Stomach (tissue), 4 donors: ENCODE data around the gene ASS1.

Source experiments
- CTCF ChIP-seq, 7 experiments: fragments of 450-650 bp in 4 of 7; fragments of 200-600 bp in 3 of 7; sonication (generic) in 3 of 7; IDR thresholded peaks; one replicate each; pipeline ENCODE4 v1.5.1; 2016 to 2019; ENCODE audit warnings: antibody characterized with exemption in 7 of 7, control low read depth in 2 of 7, mild to moderate bottlenecking in 1 of 7
- EP300 ChIP-seq: sonication (generic); formaldehyde crosslinking; IDR thresholded peaks from one replicate; pipeline ENCODE4 v1.6.1; 2017; ENCODE audit warnings: antibody characterized with exemption
- POLR2A ChIP-seq, 4 donors: fragments of 450-650 bp; IDR thresholded peaks; one replicate each; pipeline ENCODE4 v1.6.1; 2016; ENCODE audit warnings: antibody characterized with exemption in 4 of 4, control low read depth in 2 of 4, mild to moderate bottlenecking in 1 of 4, moderate library complexity in 1 of 4
- POLR2AphosphoS5 ChIP-seq, 3 donors: sonication (generic); formaldehyde crosslinking; IDR thresholded peaks; one replicate each; pipeline ENCODE4 v1.6.1; 2016; ENCODE audit warnings: antibody characterized with exemption in 3 of 3

- no peak for TF ChIP-seq CTCF (IDR thresholded peaks at IDR 0.05)
- no peak for TF ChIP-seq EP300
- TF ChIP-seq POLR2A (IDR thresholded peaks at IDR 0.05): no peak
- no peak for TF ChIP-seq POLR2AphosphoS5 (IDR thresholded peaks at IDR 0.05)
Measured at GRCh38 chr9:130410443-130410842, 34.3 kb upstream of the ASS1 start.
